CD14-positive monocyte (primary cell): ENCODE results near the gene WDR81. TPM values are rescaled to one million over a fixed set of nuclear protein-coding genes. Genes with fewer than 3 reads are reported as not detected.

ENCODE experiments used
- DNase-seq, 3 donors: peaks; one replicate each; pipeline ENCODE4 v3.0.0-alpha.2; 2011 to 2022
- H2AFZ ChIP-seq: 2 replicates; pipeline ENCODE4 v1.6.0; 2012; ENCODE audit warnings: mild to moderate bottlenecking, low read depth, low read length, inconsistent platforms; ENCODE audit not compliant: insufficient read depth, poor library complexity, severe bottlenecking
- H3K27ac ChIP-seq, 2 donors: 1 replicate in 1 of 2; 2 replicates in 1 of 2; pipeline ENCODE4 v1.5.1; 2012 to 2013; ENCODE audit warnings: low read length in 2 of 2, control low read depth in 1 of 2, inconsistent platforms in 1 of 2, low read depth in 1 of 2, mild to moderate bottlenecking in 1 of 2
- H3K27me3 ChIP-seq, 2 donors: one replicate each; pipeline versions ENCODE4 v1.6.0 to v1.6.1; 2011 to 2013; ENCODE audit warnings: low read length in 2 of 2; ENCODE audit not compliant: control insufficient read depth in 2 of 2, insufficient read depth in 2 of 2
- H3K36me3 ChIP-seq, 2 donors: replicated peaks in 1 of 2; 1 replicate in 1 of 2; 2 replicates in 1 of 2; pipeline versions ENCODE4 v1.5.1 to v1.6.1; 2012 to 2013; ENCODE audit warnings: low read length in 2 of 2, control low read depth in 1 of 2, inconsistent platforms in 1 of 2, mild to moderate bottlenecking in 1 of 2; ENCODE audit not compliant: insufficient read depth in 2 of 2, control insufficient read depth in 1 of 2
- H3K4me1 ChIP-seq, 2 donors: 1 replicate in 1 of 2; 2 replicates in 1 of 2; pipeline versions ENCODE4 v1.5.1 to v1.6.1; 2012 to 2013; ENCODE audit warnings: low read length in 2 of 2, control low read depth in 1 of 2, inconsistent platforms in 1 of 2, mild to moderate bottlenecking in 1 of 2, moderate library complexity in 1 of 2; ENCODE audit not compliant: insufficient read depth in 2 of 2, control insufficient read depth in 1 of 2
- H3K4me2 ChIP-seq: replicated peaks from 2 replicates; pipeline ENCODE3; 2012; ENCODE audit warnings: low read length, moderate library complexity, mild to moderate bottlenecking; ENCODE audit not compliant: poor library complexity, severe bottlenecking; ENCODE audit errors: extremely low read depth
- H3K4me3 ChIP-seq, 3 experiments: fragments of 200-600 bp in 1 of 3; sonication (generic) in 1 of 3; replicated peaks in 1 of 3; 1 replicate in 2 of 3; 2 replicates in 1 of 3; pipeline ENCODE4 v1.5.1; 2011 to 2013; ENCODE audit warnings: low read length in 3 of 3, mild to moderate bottlenecking in 3 of 3, control low read depth in 2 of 3, low read depth in 2 of 3, inconsistent platforms in 1 of 3, moderate library complexity in 1 of 3
- H3K79me2 ChIP-seq: 2 replicates; pipeline ENCODE4 v1.6.0; 2012; ENCODE audit warnings: mild to moderate bottlenecking, control low read depth, inconsistent platforms, low read length, moderate library complexity; ENCODE audit not compliant: insufficient read depth
- H3K9ac ChIP-seq: 2 replicates; pipeline ENCODE4 v1.6.0; 2017; ENCODE audit warnings: low read length, mild to moderate bottlenecking; ENCODE audit not compliant: insufficient read depth, poor library complexity, severe bottlenecking
- H3K9me3 ChIP-seq, 2 donors: replicated peaks in 1 of 2; 1 replicate in 1 of 2; 2 replicates in 1 of 2; pipeline versions ENCODE4 v1.5.1 to v1.6.1; 2012 to 2013; ENCODE audit warnings: low read length in 2 of 2, control low read depth in 1 of 2; ENCODE audit not compliant: control insufficient read depth in 1 of 2, insufficient read depth in 1 of 2
- H4K20me1 ChIP-seq: 2 replicates; pipeline ENCODE4 v1.6.0; 2012; ENCODE audit warnings: mild to moderate bottlenecking, low read length, control low read depth, moderate library complexity; ENCODE audit not compliant: insufficient read depth
- H3K27ac Mint-ChIP-seq, 7 donors: one replicate each; pipeline ENCODE4 v1.8.0; 2020; ENCODE audit warnings: mild to moderate bottlenecking in 7 of 7, mixed read lengths in 7 of 7, moderate library complexity in 6 of 7, inconsistent platforms in 2 of 7
- H3K27me3 Mint-ChIP-seq, 3 donors: one replicate each; pipeline ENCODE4 v1.8.0; 2021 to 2022; ENCODE audit warnings: low read depth in 3 of 3, mild to moderate bottlenecking in 3 of 3, mixed read lengths in 3 of 3, moderate library complexity in 3 of 3, inconsistent platforms in 1 of 3
- H3K36me3 Mint-ChIP-seq, 2 donors: one replicate each; pipeline ENCODE4 v1.8.0; 2020; ENCODE audit warnings: mixed read lengths in 2 of 2, inconsistent platforms in 1 of 2, mild to moderate bottlenecking in 1 of 2
- H3K4me1 Mint-ChIP-seq: one replicate; pipeline ENCODE4 v1.8.0; 2020; ENCODE audit warnings: mild to moderate bottlenecking, mixed read lengths
- H3K4me3 Mint-ChIP-seq, 2 donors: one replicate each; pipeline ENCODE4 v1.8.0; 2020; ENCODE audit warnings: mild to moderate bottlenecking in 2 of 2, mixed read lengths in 2 of 2, moderate library complexity in 1 of 2
- H3K9me3 Mint-ChIP-seq, 7 donors: one replicate each; pipeline ENCODE4 v1.8.0; 2020 to 2022; ENCODE audit warnings: mixed read lengths in 7 of 7, mild to moderate bottlenecking in 6 of 7, moderate library complexity in 6 of 7, inconsistent platforms in 2 of 7
- WGBS: methylation state at CpG from one replicate; pipeline ENCODE4 v1.1.5; 2013; ENCODE audit warnings: missing lambda C conversion rate; ENCODE audit not compliant: insufficient coverage; 5-methylcytosine and 5-hydroxymethylcytosine counted together
- intact Hi-C, 2 donors: fragments of 100-400 bp; cut with micrococcal nuclease; formaldehyde crosslinking; loops; one replicate each; pipeline versions ENCODE4 v1.15.0 to v1.15.1; 2023
- polyA plus RNA-seq, 3 donors: library from polyadenylated mRNA; depleted of rRNA in 1 of 3; unstranded in 2 of 3; stranded (reverse) in 1 of 3; fragments of 300-500 nt in 2 of 3; fragments of >200 nt in 1 of 3; fragmentation: Illumina TruSeq in 2 of 3; gene quantifications; 1 replicate in 2 of 3; 2 replicates in 1 of 3; pipeline ENCODE4 v1.2.3, GENCODE V29; 2012 to 2021
- TF ChIP-seq, protein P1 (sequence below): fragments of 200-600 bp; IDR thresholded peaks from one replicate; pipeline ENCODE4 v1.8.0; 2022; ENCODE audit warnings: antibody characterized with exemption, mild to moderate bottlenecking

WDR81 gene
- polyA plus RNA-seq, 3 donors, result 6.2 to 45.4 (median 8.8) TPM

DNA sequence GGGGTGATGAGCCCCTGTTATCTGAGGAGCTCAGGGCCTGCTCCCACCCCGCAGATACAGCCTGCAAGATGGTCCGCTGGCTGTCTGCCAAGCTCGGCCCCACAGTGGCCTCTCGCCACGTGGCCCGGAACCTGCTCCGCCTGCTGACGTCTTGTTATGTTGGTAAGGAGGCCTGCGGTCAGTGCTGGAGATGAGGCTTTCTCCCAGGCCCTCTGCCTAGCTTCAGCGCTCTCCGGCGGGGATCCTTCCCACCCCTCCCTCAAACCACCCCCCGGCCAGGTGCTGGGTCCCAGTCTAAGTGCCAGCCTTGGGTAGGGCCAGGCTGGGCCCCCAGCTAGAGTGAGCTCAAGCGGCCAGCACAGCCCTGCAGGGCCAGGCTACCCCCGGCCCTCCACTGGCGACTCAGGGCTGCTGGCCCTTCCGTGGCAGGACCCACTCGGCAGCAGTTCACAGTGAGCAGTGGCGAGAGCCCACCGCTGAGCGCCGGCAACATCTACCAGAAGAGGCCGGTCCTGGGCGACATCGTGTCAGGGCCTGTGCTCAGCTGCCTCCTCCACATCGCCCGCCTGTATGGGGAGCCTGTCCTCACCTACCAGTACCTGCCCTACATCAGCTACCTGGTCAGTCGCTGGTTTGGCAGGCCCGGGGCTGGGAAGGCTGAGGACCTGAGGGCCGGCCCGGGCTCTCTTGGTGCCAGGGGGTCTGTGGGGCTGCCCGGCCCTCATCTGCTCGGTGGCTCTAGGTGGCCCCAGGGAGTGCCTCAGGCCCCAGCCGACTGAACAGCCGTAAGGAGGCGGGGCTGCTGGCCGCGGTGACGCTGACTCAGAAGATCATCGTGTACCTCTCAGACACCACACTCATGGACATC lies 6.1 kb downstream of the WDR81 start:
- Mint-ChIP-seq H3K27ac (peak overlapping the region in 1 of 7 donors; percentile 37), H3K36me3 (peaks cover 41 to 91% of the 10 kb centered on the region in 2 donors), H3K4me1 (peaks cover 21% of the 10 kb centered on the region), H3K9me3 (no peaks in the 10 kb centered on the region), H3K4me3 (no peak overlapping the region), H3K27me3 (peaks cover 0 to 2% (median 0%) of the 10 kb centered on the region in 3 donors)
- Histone ChIP-seq H3K4me2 (no peak overlapping the region), H3K36me3 (peaks cover 71 to 87% of the 10 kb centered on the region in 2 donors), H3K9ac (no peak overlapping the region), H3K27me3 (no peaks in the 10 kb centered on the region), H4K20me1 (peaks cover 73% of the 10 kb centered on the region), H3K4me3 (no peak overlapping the region), H2AFZ (no peak overlapping the region), H3K9me3 (no peaks in the 10 kb centered on the region), H3K4me1 (peaks cover 5 to 9% of the 10 kb centered on the region in 2 donors), H3K27ac (no peak overlapping the region), H3K79me2 (peaks cover 28% of the 10 kb centered on the region)
- no peak for DNase-seq
- intact Hi-C loops, result loop anchor here in 1 of 2 donors (5.0 kb wide), 1 partner anchor 42 kb away; no protein-coding TSS in a partner anchor
- 91% methylated on average over 26 of the region's 40 CpGs for WGBS
- TF ChIP-seq, protein P1, sequence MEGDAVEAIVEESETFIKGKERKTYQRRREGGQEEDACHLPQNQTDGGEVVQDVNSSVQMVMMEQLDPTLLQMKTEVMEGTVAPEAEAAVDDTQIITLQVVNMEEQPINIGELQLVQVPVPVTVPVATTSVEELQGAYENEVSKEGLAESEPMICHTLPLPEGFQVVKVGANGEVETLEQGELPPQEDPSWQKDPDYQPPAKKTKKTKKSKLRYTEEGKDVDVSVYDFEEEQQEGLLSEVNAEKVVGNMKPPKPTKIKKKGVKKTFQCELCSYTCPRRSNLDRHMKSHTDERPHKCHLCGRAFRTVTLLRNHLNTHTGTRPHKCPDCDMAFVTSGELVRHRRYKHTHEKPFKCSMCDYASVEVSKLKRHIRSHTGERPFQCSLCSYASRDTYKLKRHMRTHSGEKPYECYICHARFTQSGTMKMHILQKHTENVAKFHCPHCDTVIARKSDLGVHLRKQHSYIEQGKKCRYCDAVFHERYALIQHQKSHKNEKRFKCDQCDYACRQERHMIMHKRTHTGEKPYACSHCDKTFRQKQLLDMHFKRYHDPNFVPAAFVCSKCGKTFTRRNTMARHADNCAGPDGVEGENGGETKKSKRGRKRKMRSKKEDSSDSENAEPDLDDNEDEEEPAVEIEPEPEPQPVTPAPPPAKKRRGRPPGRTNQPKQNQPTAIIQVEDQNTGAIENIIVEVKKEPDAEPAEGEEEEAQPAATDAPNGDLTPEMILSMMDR, result no peak

DNA sequence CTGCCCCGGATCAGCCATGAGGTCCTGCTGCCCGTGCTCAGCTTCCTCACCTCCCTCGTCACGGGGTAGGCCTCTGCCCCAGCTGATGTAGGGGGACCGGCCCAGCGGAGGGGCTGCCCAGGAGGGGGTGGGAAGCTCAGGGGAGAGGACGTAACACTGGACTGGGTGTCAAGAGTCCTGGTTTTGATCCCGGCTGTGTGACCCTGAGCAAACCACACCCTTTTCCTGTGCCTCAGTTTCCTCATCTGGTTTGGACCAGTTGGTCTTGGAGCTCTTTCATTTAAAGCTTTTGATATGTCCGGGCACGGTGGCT lies 6.6 kb downstream of the WDR81 start:
- Histone ChIP-seq H3K9me3 (no peaks in the 10 kb centered on the region), H3K4me2 (no peak overlapping the region), H3K4me1 (peaks cover 0 to 4% of the 10 kb centered on the region in 2 donors), H3K36me3 (peaks cover 73 to 87% of the 10 kb centered on the region in 2 donors), H3K27me3 (no peaks in the 10 kb centered on the region), H2AFZ (no peak overlapping the region), H3K79me2 (peaks cover 23% of the 10 kb centered on the region), H3K4me3 (no peak overlapping the region), H3K27ac (no peak overlapping the region), H3K9ac (no peak overlapping the region), H4K20me1 (peaks cover 72% of the 10 kb centered on the region)
- intact Hi-C loops, result loop anchor here in 1 of 2 donors (5.0 kb wide), 1 partner anchor 41 kb away; no protein-coding TSS in a partner anchor
- 100% methylated on average over 4 of the region's 10 CpGs for WGBS
- Mint-ChIP-seq H3K27ac (peak overlapping the region in 1 of 7 donors; percentile 37), H3K9me3 (no peaks in the 10 kb centered on the region), H3K4me3 (no peak overlapping the region), H3K27me3 (peaks cover 0 to 2% (median 0%) of the 10 kb centered on the region in 3 donors), H3K4me1 (peaks cover 17% of the 10 kb centered on the region), H3K36me3 (peaks cover 43 to 90% of the 10 kb centered on the region in 2 donors)
- no peak for DNase-seq
- TF ChIP-seq, protein P1, result no peak
